DND-41 (cell line): ENCODE results near the gene LPAR5.

Experiments used
- CTCF ChIP-seq: IDR thresholded peaks from 2 replicates; pipeline ENCODE4 v1.5.1; 2012; ENCODE audit warnings: borderline replicate concordance, low read length, moderate library complexity, mild to moderate bottlenecking; ENCODE audit not compliant: poor library complexity, severe bottlenecking; ENCODE audit errors: extremely low read depth
- EZH2 ChIP-seq: IDR thresholded peaks from 3 replicates; pipeline ENCODE4 v1.6.1; 2012; ENCODE audit warnings: borderline replicate concordance, low read depth, mild to moderate bottlenecking, moderate library complexity, low read length, inconsistent platforms; ENCODE audit not compliant: severe bottlenecking

GRCh38 chr12:6607751-6608591, 27.8 kb downstream of the LPAR5 start:
- TF ChIP-seq CTCF: no peak
- no peak for TF ChIP-seq EZH2
